A673 (cell line): ENCODE results near the gene C9orf78.

Experiments
- EZH2 ChIP-seq: fragments of 200-600 bp; sonication (generic); IDR thresholded peaks from 2 replicates; pipeline ENCODE4 v1.6.1; 2017; ENCODE audit warnings: borderline replicate concordance, low read depth, mild to moderate bottlenecking, mixed read lengths, antibody characterized with exemption, low read length; ENCODE audit not compliant: poor library complexity, severe bottlenecking
- TF ChIP-seq, protein P1 (sequence below): fragments of 300-800, 200-600 bp; sonication (generic); conservative IDR thresholded peaks from 2 replicates; pipeline ENCODE4 v1.5.1; 2017; ENCODE audit warnings: low read depth, mild to moderate bottlenecking, antibody characterized with exemption, low read length, moderate library complexity, mixed read lengths

- TF ChIP-seq, protein P1, sequence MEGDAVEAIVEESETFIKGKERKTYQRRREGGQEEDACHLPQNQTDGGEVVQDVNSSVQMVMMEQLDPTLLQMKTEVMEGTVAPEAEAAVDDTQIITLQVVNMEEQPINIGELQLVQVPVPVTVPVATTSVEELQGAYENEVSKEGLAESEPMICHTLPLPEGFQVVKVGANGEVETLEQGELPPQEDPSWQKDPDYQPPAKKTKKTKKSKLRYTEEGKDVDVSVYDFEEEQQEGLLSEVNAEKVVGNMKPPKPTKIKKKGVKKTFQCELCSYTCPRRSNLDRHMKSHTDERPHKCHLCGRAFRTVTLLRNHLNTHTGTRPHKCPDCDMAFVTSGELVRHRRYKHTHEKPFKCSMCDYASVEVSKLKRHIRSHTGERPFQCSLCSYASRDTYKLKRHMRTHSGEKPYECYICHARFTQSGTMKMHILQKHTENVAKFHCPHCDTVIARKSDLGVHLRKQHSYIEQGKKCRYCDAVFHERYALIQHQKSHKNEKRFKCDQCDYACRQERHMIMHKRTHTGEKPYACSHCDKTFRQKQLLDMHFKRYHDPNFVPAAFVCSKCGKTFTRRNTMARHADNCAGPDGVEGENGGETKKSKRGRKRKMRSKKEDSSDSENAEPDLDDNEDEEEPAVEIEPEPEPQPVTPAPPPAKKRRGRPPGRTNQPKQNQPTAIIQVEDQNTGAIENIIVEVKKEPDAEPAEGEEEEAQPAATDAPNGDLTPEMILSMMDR = no peak
- TF ChIP-seq EZH2 = no peak
Observed at GRCh38 chr9:129865668-129866320, 30.7 kb upstream of the C9orf78 start.
